Right lobe of liver (tissue), 4 donors: ENCODE measurements around the gene GSDME.

ENCODE experiments used
- POLR2A ChIP-seq: fragments of 450-650 bp; IDR thresholded peaks from one replicate; pipeline ENCODE4 v1.6.1; 2017; ENCODE audit warnings: antibody characterized with exemption, mild to moderate bottlenecking
- TF ChIP-seq, protein P1 (sequence below), 4 donors: fragments of 200-600 bp in 3 of 4; fragments of 450-650 bp in 1 of 4; IDR thresholded peaks; one replicate each; pipeline versions ENCODE4 v1.5.1 to v1.8.0; 2016 to 2022; ENCODE audit warnings: antibody characterized with exemption in 4 of 4, mild to moderate bottlenecking in 2 of 4
- donor health status: DM: no; HTN: no; CAD: no.
- donor health status: DM: no; HTN: no; CAD: no.
- donor health status: DM: no; HTN: yes; CAD: no.

DNA sequence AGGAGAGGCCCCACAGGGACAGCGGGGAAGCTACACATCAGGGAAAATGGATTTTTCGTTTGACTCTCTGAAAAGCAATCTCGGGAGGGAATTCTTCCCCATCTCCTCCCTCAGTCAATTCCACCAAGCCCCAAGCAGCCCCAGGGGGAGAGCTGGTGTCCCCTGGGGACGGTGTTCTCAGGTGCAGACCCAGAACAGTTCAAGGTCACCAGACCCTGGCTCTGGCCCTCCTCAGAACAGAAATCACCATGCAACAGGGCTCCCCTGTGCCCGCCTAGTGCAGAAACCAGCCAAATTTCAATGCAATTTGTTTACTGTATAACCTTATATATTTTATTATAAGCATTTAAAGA is 34.1 kb downstream of the GSDME start:
- TF ChIP-seq, protein P1, sequence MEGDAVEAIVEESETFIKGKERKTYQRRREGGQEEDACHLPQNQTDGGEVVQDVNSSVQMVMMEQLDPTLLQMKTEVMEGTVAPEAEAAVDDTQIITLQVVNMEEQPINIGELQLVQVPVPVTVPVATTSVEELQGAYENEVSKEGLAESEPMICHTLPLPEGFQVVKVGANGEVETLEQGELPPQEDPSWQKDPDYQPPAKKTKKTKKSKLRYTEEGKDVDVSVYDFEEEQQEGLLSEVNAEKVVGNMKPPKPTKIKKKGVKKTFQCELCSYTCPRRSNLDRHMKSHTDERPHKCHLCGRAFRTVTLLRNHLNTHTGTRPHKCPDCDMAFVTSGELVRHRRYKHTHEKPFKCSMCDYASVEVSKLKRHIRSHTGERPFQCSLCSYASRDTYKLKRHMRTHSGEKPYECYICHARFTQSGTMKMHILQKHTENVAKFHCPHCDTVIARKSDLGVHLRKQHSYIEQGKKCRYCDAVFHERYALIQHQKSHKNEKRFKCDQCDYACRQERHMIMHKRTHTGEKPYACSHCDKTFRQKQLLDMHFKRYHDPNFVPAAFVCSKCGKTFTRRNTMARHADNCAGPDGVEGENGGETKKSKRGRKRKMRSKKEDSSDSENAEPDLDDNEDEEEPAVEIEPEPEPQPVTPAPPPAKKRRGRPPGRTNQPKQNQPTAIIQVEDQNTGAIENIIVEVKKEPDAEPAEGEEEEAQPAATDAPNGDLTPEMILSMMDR (IDR thresholded peaks at IDR 0.05), result no peak
- TF ChIP-seq POLR2A, result no peak
